GM20000 (cell line): Measurements from ENCODE around the gene ISM1.

ENCODE experiments used
- DNase-seq: peaks from one replicate; pipeline ENCODE4 v3.0.0; 2012; ENCODE audit warnings: low spot score
- CTCF ChIP-seq: IDR thresholded peaks from 2 replicates; pipeline ENCODE4 v1.5.1; 2012; ENCODE audit warnings: mild to moderate bottlenecking, control low read depth; ENCODE audit errors: extremely low read depth, missing control alignments

ISM1 gene

GRCh38 chr20:13221673-13222318 lies 722 bp downstream of the ISM1 start:
- DNase-seq, result peak; percentile 87
- no peak for TF ChIP-seq CTCF

- no peak for TF ChIP-seq CTCF
- DNase-seq, result no peak
Observed at GRCh38 chr20:13222319-13222716, 1.2 kb downstream of the ISM1 start.

GRCh38 chr20:13223736-13224520 lies 2.9 kb downstream of the ISM1 start:
- no peak for TF ChIP-seq CTCF
- DNase-seq, result no peak

GRCh38 chr20:13226367-13226766 lies 5.3 kb downstream of the ISM1 start:
- no peak for TF ChIP-seq CTCF
- DNase-seq, result no peak

- no peak for TF ChIP-seq CTCF
Observed at GRCh38 chr20:13228771-13229170, 7.7 kb downstream of the ISM1 start.

GRCh38 chr20:13229538-13229937 lies 8.5 kb downstream of the ISM1 start:
- DNase-seq, result no peak
- no peak for TF ChIP-seq CTCF

More at GRCh38 chr20:13228771-13229170, 7.7 kb downstream of the ISM1 start:
- DNase-seq, result no peak

- no peak for DNase-seq
- TF ChIP-seq CTCF, result no peak
Observed at GRCh38 chr20:13231031-13231752, 10.1 kb downstream of the ISM1 start.
